ENCODE data around the gene SPG11. TPM values are rescaled to one million over a fixed set of nuclear protein-coding genes. Genes with fewer than 3 reads are reported as not detected.
A peak's percentile ranks its signal among the peaks of the same experiment; 100 is the strongest.

The SPG11 gene
- total and polyA plus RNA-seq, 8 donors = 12.1 to 240 (median 104) TPM

GRCh38 chr15:44668921-44669320 lies 5.5 kb upstream of the SPG11 start:
- no peaks in the 10 kb centered on the region for H3K27me3 ChIP-seq
- no peak overlapping the region for H3K27ac ChIP-seq
- TF ChIP-seq POLR2A (IDR thresholded peaks at IDR 0.05) = no peak
- no peak for TF ChIP-seq CTCF (IDR thresholded peaks at IDR 0.05)
- no peak for TF ChIP-seq POLR2AphosphoS5 (IDR thresholded peaks at IDR 0.05)
- no peak for TF ChIP-seq EP300 (IDR thresholded peaks at IDR 0.05)
- H3K4me1 ChIP-seq = peaks cover 0 to 8% (median under 1%) of the 10 kb centered on the region in 4 donors
- no peaks in the 10 kb centered on the region for H3K9me3 ChIP-seq
- 61 to 80% (median 67%) methylated on average over 2 of the region's 2 CpGs for WGBS, 5 donors
- intact Hi-C loops (cut with DNase I; ENCODE audit: low total_unique reads) = no loop called here
- no peaks in the 10 kb centered on the region for H3K36me3 ChIP-seq
- no peak for DNase-seq
- no peak overlapping the region for H3K4me3 ChIP-seq

DNA sequence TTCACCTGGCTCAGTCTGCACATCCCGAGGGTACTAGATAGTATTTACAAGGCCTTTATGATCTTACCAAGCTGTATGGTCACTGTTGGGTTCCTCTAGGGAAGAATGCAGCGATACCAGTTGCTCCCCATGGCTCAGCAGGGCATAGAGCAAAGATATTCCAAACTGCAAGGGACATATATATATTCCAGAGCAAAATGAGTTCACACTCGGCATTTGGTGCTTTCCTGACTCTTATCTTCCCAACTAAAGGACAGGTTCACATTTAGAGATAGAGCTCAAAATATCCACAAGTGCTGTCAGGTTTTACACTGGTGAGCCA lies 3.5 kb upstream of the SPG11 start:
- DNase-seq = no peak
- TF ChIP-seq POLR2A (IDR thresholded peaks at IDR 0.05) = no peak
- TF ChIP-seq CTCF (IDR thresholded peaks at IDR 0.05) = no peak
- TF ChIP-seq EP300 (IDR thresholded peaks at IDR 0.05) = no peak
- TF ChIP-seq POLR2AphosphoS5 (IDR thresholded peaks at IDR 0.05) = no peak
- WGBS, 5 donors = 55 to 74% (median 64%) methylated on average over 3 of the region's 3 CpGs
- Histone ChIP-seq H3K4me3 (no peak overlapping the region), H3K27me3 (no peaks in the 10 kb centered on the region), H3K27ac (peak overlapping the region in 3 of 5 donors; percentile 17 to 57 (median 25)), H3K36me3 (no peaks in the 10 kb centered on the region), H3K4me1 (peaks cover 0 to 15% (median 9%) of the 10 kb centered on the region in 4 donors), H3K9me3 (no peaks in the 10 kb centered on the region)
- intact Hi-C loops (cut with DNase I; ENCODE audit: low total_unique reads) = no loop called here

DNA sequence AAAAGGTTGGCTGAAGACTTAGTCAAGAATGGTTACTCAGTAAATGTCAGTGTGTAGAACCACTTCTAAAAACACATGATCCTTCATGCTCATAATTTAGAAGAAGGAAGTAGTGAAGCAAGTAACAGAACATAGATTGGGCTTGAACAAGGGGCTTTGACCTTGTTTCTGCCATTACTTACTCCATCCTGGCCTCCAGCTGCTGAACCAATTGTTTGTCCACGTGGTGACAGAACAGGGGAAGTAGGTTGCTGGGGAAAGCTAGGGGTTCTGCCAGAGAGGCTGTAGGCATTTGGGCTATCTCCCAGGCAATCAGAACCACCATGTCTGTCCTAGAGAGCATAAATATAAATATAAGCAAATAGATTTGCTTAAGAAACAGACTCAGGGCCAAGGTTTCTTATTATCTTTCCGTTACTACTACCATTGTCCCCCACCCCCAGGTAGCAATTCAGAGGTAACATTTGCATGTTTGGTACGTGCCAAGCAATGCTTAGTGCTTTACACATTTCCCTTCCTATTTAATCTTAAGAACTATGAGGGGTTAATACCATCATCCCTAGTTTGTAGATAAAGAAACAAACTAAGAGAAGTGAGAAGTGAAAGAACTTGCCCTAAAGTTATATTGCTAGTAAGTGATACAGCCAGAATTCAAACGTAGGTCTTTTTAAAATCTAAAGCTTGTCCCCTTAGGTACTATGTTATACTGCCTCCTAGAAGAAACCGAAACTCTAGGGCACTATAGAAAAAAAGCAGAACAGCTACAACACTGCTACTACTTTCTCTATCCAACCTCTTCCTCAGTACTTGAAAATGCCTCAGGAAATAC lies 3.0 kb upstream of the SPG11 start:
- WGBS, 5 donors = 48 to 58% (median 50%) methylated on average over 5 of the region's 5 CpGs
- H3K4me3 ChIP-seq = no peak overlapping the region
- TF ChIP-seq CTCF (IDR thresholded peaks at IDR 0.05) = no peak
- TF ChIP-seq POLR2AphosphoS5 (IDR thresholded peaks at IDR 0.05) = no peak
- no peaks in the 10 kb centered on the region for H3K9me3 ChIP-seq
- peak overlapping the region in 3 of 5 donors; percentile 17 to 57 (median 27) for H3K27ac ChIP-seq
- DNase-seq = no peak
- intact Hi-C loops (cut with DNase I; ENCODE audit: low total_unique reads) = no loop called here
- peaks cover 0 to 21% (median 14%) of the 10 kb centered on the region in 4 donors for H3K4me1 ChIP-seq
- no peaks in the 10 kb centered on the region for H3K36me3 ChIP-seq
- H3K27me3 ChIP-seq = no peaks in the 10 kb centered on the region

GRCh38 chr15:44662478-44663409 lies 718 bp downstream of the SPG11 start:
- 5 to 9% (median 6%) methylated on average over 27 to 34 of the region's 34 CpGs for WGBS, 5 donors
- peak; percentile 81 to 91 for DNase-seq
- intact Hi-C loops (cut with DNase I; ENCODE audit: low total_unique reads) = no loop called here

More at GRCh38 chr15:44662478-44663409, 718 bp downstream of the SPG11 start:
- peak in 2 of 3 donors; percentile 4 to 40 for TF ChIP-seq POLR2AphosphoS5 (IDR thresholded peaks at IDR 0.05)
- no peak for TF ChIP-seq EP300 (IDR thresholded peaks at IDR 0.05)
- H3K27ac ChIP-seq = peak overlapping the region; percentile 97 to 100 (median 99)
- H3K36me3 ChIP-seq = peaks cover 0 to 28% (median 24%) of the 10 kb centered on the region in 4 donors
- no peaks in the 10 kb centered on the region for H3K9me3 ChIP-seq
- no peaks in the 10 kb centered on the region for H3K27me3 ChIP-seq
- peaks cover 0 to 33% (median 18%) of the 10 kb centered on the region in 4 donors for H3K4me1 ChIP-seq
- H3K4me3 ChIP-seq = peak overlapping the region; percentile 74 to 96 (median 85)
